Right lobe of liver (tissue), 4 donors: ENCODE measurements around the gene VWA8.

Source experiments
- CTCF ChIP-seq, 4 donors: fragments of 200-600 bp in 3 of 4; fragments of 450-650 bp in 1 of 4; IDR thresholded peaks; one replicate each; pipeline versions ENCODE4 v1.5.1 to v1.8.0; 2016 to 2022; ENCODE audit warnings: antibody characterized with exemption in 4 of 4, mild to moderate bottlenecking in 2 of 4
- POLR2A ChIP-seq: fragments of 450-650 bp; IDR thresholded peaks from one replicate; pipeline ENCODE4 v1.6.1; 2017; ENCODE audit warnings: antibody characterized with exemption, mild to moderate bottlenecking
- donor health status: DM: no; HTN: no; CAD: no.
- donor health status: DM: no; HTN: no; CAD: no.
- donor health status: DM: no; HTN: yes; CAD: no.

GRCh38 chr13:41765020-41765419 is 195.9 kb downstream of the VWA8 start:
- TF ChIP-seq POLR2A, result no peak
- no peak for TF ChIP-seq CTCF (IDR thresholded peaks at IDR 0.05)
